Left lung (tissue), 10 donors: ENCODE results near the gene CDC27. TPM values are rescaled to one million over a fixed set of nuclear protein-coding genes. Genes with fewer than 3 reads are reported as not detected.
A peak's percentile ranks its signal among the peaks of the same experiment; 100 is the strongest.
"Not testable (repeated sequence)": the region's sequence is repeated elsewhere in the genome, so short reads cannot be mapped to it uniquely, and the experiment has no call there.

Experiments
- ATAC-seq: fragments of 200-7000 bp; cut with Tn5 transposase; one replicate; pipeline ENCODE4 v1.9.1; 2020; ENCODE audit warnings: moderate library complexity
- DNase-seq, 4 donors: peaks; one replicate each; pipeline ENCODE4 v3.0.0-alpha.2; 2013 to 2020
- H3K27ac ChIP-seq, 2 donors: fragments of 200-600 bp; sonication (generic) in 1 of 2; one replicate each; pipeline versions ENCODE4 v1.5.0 to v1.8.0; 2020 to 2021
- H3K27me3 ChIP-seq, 2 donors: fragments of 200-600 bp; sonication (generic) in 1 of 2; one replicate each; pipeline versions ENCODE4 v1.5.0 to v1.8.0; 2020 to 2021
- H3K36me3 ChIP-seq, 2 donors: fragments of 200-600 bp; sonication (generic) in 1 of 2; one replicate each; pipeline versions ENCODE4 v1.5.0 to v1.8.0; 2020 to 2021
- H3K4me1 ChIP-seq, 2 donors: fragments of 200-600 bp; one replicate each; pipeline ENCODE4 v1.8.0; 2021
- H3K4me3 ChIP-seq, 2 donors: fragments of 200-600 bp; sonication (generic) in 1 of 2; one replicate each; pipeline versions ENCODE4 v1.5.0 to v1.8.0; 2020 to 2021; ENCODE audit warnings: mild to moderate bottlenecking in 1 of 2
- H3K9me3 ChIP-seq, 2 donors: fragments of 200-600 bp; sonication (generic) in 1 of 2; one replicate each; pipeline versions ENCODE4 v1.5.0 to v1.8.0; 2020 to 2021
- CTCF ChIP-seq, 2 donors: fragments of 200-600 bp; sonication (generic) in 1 of 2; IDR thresholded peaks; one replicate each; pipeline versions ENCODE4 v1.5.0 to v1.8.0; 2021; ENCODE audit warnings: antibody characterized with exemption in 2 of 2
- intact Hi-C, 2 donors: fragments of 100-400 bp; cut with DNase I; formaldehyde crosslinking; loops; one replicate each; pipeline versions ENCODE4 v1.11.2 to v1.14.2; 2022
- polyA plus RNA-seq, 6 donors: library from polyadenylated mRNA; unstranded; fragments of 120-200 nt; gene quantifications; one replicate each; pipeline ENCODE4 v1.2.1, GENCODE V29; 2013; ENCODE audit not compliant: insufficient read length in 6 of 6
- total RNA-seq, 2 donors: library from RNA; stranded (reverse); fragmentation: NEBNext Ultra II Directional; extraction: Animal tissue kit (Norgen Biotek cat#: 25700); gene quantifications; one replicate each; pipeline ENCODE4 v1.2.1, GENCODE V29; 2021
- donor health status: DM: no; HTN: yes; CAD: no.
- donor health status: DM: no; HTN: no; CAD: no.

The CDC27 gene
- total and polyA plus RNA-seq, 8 donors, result 59.3 to 85.1 (median 62.9) TPM

GRCh38 chr17:47189732-47190237 is 690 bp upstream of the CDC27 start:
- peak overlapping the region; percentile 77 to 84 for H3K4me3 ChIP-seq
- no peaks in the 10 kb centered on the region for H3K36me3 ChIP-seq
- H3K27me3 ChIP-seq, result no peaks in the 10 kb centered on the region
- no peak for ATAC-seq
- no peak for DNase-seq
- H3K4me1 ChIP-seq, result peaks cover 15 to 40% of the 10 kb centered on the region in 2 donors
- intact Hi-C loops, result no loop called here
- TF ChIP-seq CTCF (IDR thresholded peaks at IDR 0.05), result no peak
- no peaks in the 10 kb centered on the region for H3K9me3 ChIP-seq
- peak overlapping the region; percentile 81 to 91 for H3K27ac ChIP-seq

GRCh38 chr17:47188271-47188875 is 722 bp downstream of the CDC27 start:
- no peaks in the 10 kb centered on the region for H3K27me3 ChIP-seq
- peak overlapping the region; percentile 77 to 84 for H3K4me3 ChIP-seq
- intact Hi-C loops, result no loop called here
- H3K36me3 ChIP-seq, result no peaks in the 10 kb centered on the region
- H3K9me3 ChIP-seq, result no peaks in the 10 kb centered on the region
- peak overlapping the region; percentile 91 to 97 for H3K27ac ChIP-seq
- DNase-seq (peak in 1 of 4 donors; percentile 44), ATAC-seq (peak; percentile 4)
- H3K4me1 ChIP-seq, result peaks cover 15 to 54% of the 10 kb centered on the region in 2 donors
- no peak for TF ChIP-seq CTCF (IDR thresholded peaks at IDR 0.05)

- Histone ChIP-seq H3K27me3 (no peaks in the 10 kb centered on the region), H3K4me3 (no peak overlapping the region), H3K27ac (no peak overlapping the region), H3K36me3 (peaks cover 0 to 14% of the 10 kb centered on the region in 2 donors), H3K4me1 (peaks cover 15 to 72% of the 10 kb centered on the region in 2 donors), H3K9me3 (no peaks in the 10 kb centered on the region)
- no peak for DNase-seq
- no peak for ATAC-seq
- intact Hi-C loops, result no loop called here
- no peak for TF ChIP-seq CTCF (IDR thresholded peaks at IDR 0.05)
Measured at GRCh38 chr17:47184681-47185080, 4.4 kb downstream of the CDC27 start.

- Histone ChIP-seq H3K36me3 (peaks cover 0 to 41% of the 10 kb centered on the region in 2 donors), H3K4me1 (peaks cover 0 to 48% of the 10 kb centered on the region in 2 donors)
- DNase-seq, H3K27ac ChIP-seq, intact Hi-C loops, H3K27me3 ChIP-seq, ATAC-seq, H3K4me3 ChIP-seq, H3K9me3 ChIP-seq: not testable (repeated sequence)
Measured at GRCh38 chr17:47180988-47181387, 8.1 kb downstream of the CDC27 start.

GRCh38 chr17:47180337-47180736 is 8.8 kb downstream of the CDC27 start:
- Histone ChIP-seq H3K27ac (no peak overlapping the region), H3K27me3 (no peaks in the 10 kb centered on the region), H3K9me3 (no peaks in the 10 kb centered on the region), H3K4me1 (peaks cover 0 to 46% of the 10 kb centered on the region in 2 donors), H3K4me3 (no peak overlapping the region), H3K36me3 (peaks cover 0 to 41% of the 10 kb centered on the region in 2 donors)
- ATAC-seq (no peak), DNase-seq (no peak)
- no peak for TF ChIP-seq CTCF (IDR thresholded peaks at IDR 0.05)
- intact Hi-C loops, result no loop called here
